Measurements from ENCODE around the gene ACAD8.
"Not testable (repeated sequence)": the region's sequence is repeated elsewhere in the genome, so short reads cannot be mapped to it uniquely, and the experiment has no call there.

The ACAD8 gene

GRCh38 chr11:134240592-134240991 is 12.8 kb upstream of the ACAD8 start:
- no peak for DNase-seq (ENCODE audit: low read depth)

- no peak for DNase-seq (ENCODE audit: low read depth)
Measured at GRCh38 chr11:134242376-134242775, 11.0 kb upstream of the ACAD8 start.

GRCh38 chr11:134243913-134244312 is 9.5 kb upstream of the ACAD8 start:
- no peak for DNase-seq (ENCODE audit: low read depth)

GRCh38 chr11:134244593-134244992 is 8.8 kb upstream of the ACAD8 start:
- no peak for DNase-seq (ENCODE audit: low read depth)

- DNase-seq (ENCODE audit: low read depth), result no peak
Measured at GRCh38 chr11:134245434-134245833, 7.9 kb upstream of the ACAD8 start.

- DNase-seq (ENCODE audit: low read depth), result no peak
Measured at GRCh38 chr11:134246100-134246499, 7.3 kb upstream of the ACAD8 start.

- no peak for DNase-seq (ENCODE audit: low read depth)
Measured at GRCh38 chr11:134246678-134247077, 6.7 kb upstream of the ACAD8 start.

GRCh38 chr11:134248910-134249480 is 4.4 kb upstream of the ACAD8 start:
- DNase-seq (ENCODE audit: low read depth), result no peak

- no peak for DNase-seq (ENCODE audit: low read depth)
Measured at GRCh38 chr11:134250246-134250645, 3.1 kb upstream of the ACAD8 start.

- no peak for DNase-seq (ENCODE audit: low read depth)
Measured at GRCh38 chr11:134250675-134251074, 2.7 kb upstream of the ACAD8 start.

GRCh38 chr11:134252346-134253187 is 801 bp upstream of the ACAD8 start:
- peak; percentile 25 for DNase-seq (ENCODE audit: low read depth)

- no peak for DNase-seq (ENCODE audit: low read depth)
Measured at GRCh38 chr11:134254433-134255183, 1.2 kb downstream of the ACAD8 start.

- not testable (repeated sequence) for DNase-seq (ENCODE audit: low read depth)
Measured at GRCh38 chr11:134255184-134255561, 1.8 kb downstream of the ACAD8 start.

GRCh38 chr11:134257101-134257500 is 3.7 kb downstream of the ACAD8 start:
- no peak for DNase-seq (ENCODE audit: low read depth)

- no peak for DNase-seq (ENCODE audit: low read depth)
Measured at GRCh38 chr11:134258577-134258976, 5.2 kb downstream of the ACAD8 start.

GRCh38 chr11:134260503-134260902 is 7.1 kb downstream of the ACAD8 start:
- no peak for DNase-seq (ENCODE audit: low read depth)

- DNase-seq (ENCODE audit: low read depth), result no peak
Measured at GRCh38 chr11:134260983-134261382, 7.6 kb downstream of the ACAD8 start.

- DNase-seq (ENCODE audit: low read depth), result no peak
Measured at GRCh38 chr11:134261626-134262488, 8.5 kb downstream of the ACAD8 start.

GRCh38 chr11:134264966-134265764 is 11.8 kb downstream of the ACAD8 start:
- DNase-seq (ENCODE audit: low read depth), result no peak

GRCh38 chr11:134266440-134266839 is 13.1 kb downstream of the ACAD8 start:
- DNase-seq (ENCODE audit: low read depth), result no peak

- peak; percentile 82 for DNase-seq (ENCODE audit: low read depth)
Measured at GRCh38 chr11:134266841-134267251, 13.5 kb downstream of the ACAD8 start.
